Measurements from ENCODE around the gene SLC20A1. TPM values are rescaled to one million over a fixed set of nuclear protein-coding genes. Genes with fewer than 3 reads are reported as not detected.
"Not testable (repeated sequence)": the region's sequence is repeated elsewhere in the genome, so short reads cannot be mapped to it uniquely, and the experiment has no call there.

The SLC20A1 gene
- total RNA-seq, 2 experiments from 2014 or later: 165 to 167 TPM

DNA sequence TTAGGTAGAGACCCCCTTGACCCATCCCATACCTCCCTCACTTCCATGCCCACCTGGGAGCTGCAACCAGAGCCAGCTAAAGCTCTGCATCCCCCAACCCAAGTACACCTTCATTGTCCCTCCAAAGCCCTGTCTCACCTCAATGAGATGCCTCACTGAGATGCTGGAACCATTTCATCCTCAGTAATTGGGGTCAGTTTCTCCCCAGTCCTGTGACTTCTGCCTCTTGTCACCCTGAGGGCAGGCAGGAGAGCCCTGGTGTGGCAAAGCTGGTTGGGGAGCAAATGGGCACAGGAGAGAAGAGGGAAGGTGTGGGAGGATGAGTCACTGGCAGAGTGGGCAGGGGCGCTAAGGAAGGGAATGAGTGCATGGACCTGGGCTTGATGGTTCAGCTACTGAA, 47.2 kb downstream of the SLC20A1 start:
- Mint-ChIP-seq H3K4me1 (peaks cover 34% of the 10 kb centered on the region), H3K4me3 (peak overlapping the region; percentile 2), H3K27ac (peak overlapping the region; percentile 88), H3K27me3 (no peaks in the 10 kb centered on the region), H3K36me3 (ENCODE audit: low read depth) (no peaks in the 10 kb centered on the region), H3K9me3 (no peaks in the 10 kb centered on the region)
- DNase-seq: no peak
- ChIA-PET CTCF (interaction anchor here (0.9 to 3.4 kb wide), 14 partner anchors 9 to 93 kb away, joined by 3 to 27 read pairs (median 6); no protein-coding TSS in a partner anchor), POLR2A (interaction anchor here (1.0 kb wide), 1 partner anchor 13 kb away, joined by 4 read pairs; no protein-coding TSS in a partner anchor)

DNA sequence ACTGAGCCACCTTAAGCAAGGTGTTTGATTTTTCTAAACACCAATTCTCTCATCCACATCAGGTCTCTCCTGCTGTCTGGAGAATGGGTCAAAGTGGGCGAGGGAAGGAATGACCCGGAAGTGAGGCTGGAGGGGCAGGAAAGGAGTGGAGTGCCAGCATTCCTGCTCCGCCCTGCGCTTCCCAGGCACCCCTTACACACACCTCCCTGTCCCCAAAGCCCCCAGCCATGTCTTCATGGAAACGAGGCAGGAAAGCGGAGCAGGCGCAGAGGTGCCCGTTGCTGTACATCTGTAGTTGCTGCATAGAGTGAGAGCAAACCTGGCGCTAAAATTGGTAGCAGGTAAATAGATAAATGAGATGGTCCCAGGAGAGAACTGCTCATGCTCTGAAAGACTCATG, 47.9 kb downstream of the SLC20A1 start:
- Mint-ChIP-seq H3K27me3 (peaks cover under 1% of the 10 kb centered on the region), H3K4me3 (no peak overlapping the region), H3K4me1 (peaks cover 34% of the 10 kb centered on the region), H3K27ac (peak overlapping the region; percentile 65), H3K9me3 (no peaks in the 10 kb centered on the region), H3K36me3 (ENCODE audit: low read depth) (no peaks in the 10 kb centered on the region)
- CTCF ChIA-PET: interaction anchor here (1.1 to 3.4 kb wide), 6 partner anchors 8 to 93 kb away, joined by 3 to 27 read pairs (median 8); no protein-coding TSS in a partner anchor
- DNase-seq: no peak
- POLR2A ChIA-PET: interaction anchor here (0.7 kb wide), 1 partner anchor 11 kb away, joined by 4 read pairs; no protein-coding TSS in a partner anchor

DNA sequence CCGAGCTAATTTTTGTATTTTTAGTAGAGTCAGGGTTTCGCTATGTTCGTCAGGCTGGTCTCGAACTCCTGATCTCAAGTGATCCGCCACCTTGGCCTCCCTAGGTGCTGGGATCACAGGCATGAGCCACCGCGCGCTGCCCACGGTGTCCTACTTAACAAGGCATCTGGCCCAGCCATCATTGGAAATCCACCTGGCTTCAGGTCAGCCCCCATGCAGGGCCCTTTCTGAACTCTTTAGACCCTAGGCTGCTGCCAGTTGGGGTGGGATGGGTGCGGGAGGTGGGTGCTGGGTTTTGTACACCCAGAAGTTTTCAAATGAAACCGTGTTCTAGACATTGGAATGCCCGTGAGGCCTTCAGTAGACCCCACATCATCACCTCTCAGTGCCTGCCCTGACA, 48.4 kb downstream of the SLC20A1 start:
- no peak for DNase-seq
- Mint-ChIP-seq H3K4me1 (peaks cover 34% of the 10 kb centered on the region), H3K27ac (no peak overlapping the region), H3K4me3 (no peak overlapping the region), H3K9me3 (no peaks in the 10 kb centered on the region), H3K27me3 (peaks cover 7% of the 10 kb centered on the region), H3K36me3 (ENCODE audit: low read depth) (no peaks in the 10 kb centered on the region)
- POLR2A ChIA-PET: interaction anchor here (0.7 kb wide), 1 partner anchor 10 kb away, joined by 4 read pairs; no protein-coding TSS in a partner anchor
- CTCF ChIA-PET: no interaction called here

DNA sequence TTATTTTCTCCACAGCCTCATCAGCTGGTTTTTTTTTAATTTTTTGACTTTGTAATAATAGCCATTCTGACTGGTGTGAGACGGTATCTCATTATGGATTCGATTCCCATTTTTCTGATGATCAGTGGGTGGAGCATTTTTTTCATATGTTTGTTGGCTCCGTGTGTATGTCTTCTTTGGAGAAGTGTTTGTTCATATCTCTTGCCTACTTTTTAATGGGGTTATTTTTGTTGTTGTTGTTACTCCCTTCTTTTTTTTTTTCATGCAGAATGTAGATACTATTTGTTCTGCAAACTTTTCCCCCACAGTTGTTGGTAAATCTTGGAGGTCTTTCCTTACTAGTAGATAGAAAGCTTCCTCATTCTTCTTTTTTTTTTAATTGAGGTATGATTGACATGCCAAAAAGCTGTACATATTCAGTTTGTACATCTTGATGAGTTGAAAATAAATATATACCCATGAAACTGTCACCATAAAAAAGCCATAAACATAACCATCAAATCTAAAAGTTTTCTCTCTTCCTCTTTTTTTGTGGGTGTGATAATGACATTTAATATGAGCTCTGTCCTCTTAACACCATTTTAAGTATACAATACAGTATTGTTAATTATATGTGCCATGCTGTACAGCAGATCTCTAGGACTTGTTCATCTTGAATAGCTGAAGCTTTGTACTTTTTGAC, 53.2 kb downstream of the SLC20A1 start:
- ChIA-PET POLR2A (no interaction called here), CTCF (interaction anchor here (0.6 to 1.9 kb wide), 6 partner anchors 8 to 886 kb away, joined by 3 to 5 read pairs (median 4); no protein-coding TSS in a partner anchor)
- Mint-ChIP-seq H3K36me3 (ENCODE audit: low read depth) (no peaks in the 10 kb centered on the region), H3K4me3 (no peak overlapping the region), H3K27me3 (peaks cover 25% of the 10 kb centered on the region), H3K9me3 (no peaks in the 10 kb centered on the region), H3K27ac (no peak overlapping the region), H3K4me1 (peaks cover 17% of the 10 kb centered on the region)
- DNase-seq: no peak

DNA sequence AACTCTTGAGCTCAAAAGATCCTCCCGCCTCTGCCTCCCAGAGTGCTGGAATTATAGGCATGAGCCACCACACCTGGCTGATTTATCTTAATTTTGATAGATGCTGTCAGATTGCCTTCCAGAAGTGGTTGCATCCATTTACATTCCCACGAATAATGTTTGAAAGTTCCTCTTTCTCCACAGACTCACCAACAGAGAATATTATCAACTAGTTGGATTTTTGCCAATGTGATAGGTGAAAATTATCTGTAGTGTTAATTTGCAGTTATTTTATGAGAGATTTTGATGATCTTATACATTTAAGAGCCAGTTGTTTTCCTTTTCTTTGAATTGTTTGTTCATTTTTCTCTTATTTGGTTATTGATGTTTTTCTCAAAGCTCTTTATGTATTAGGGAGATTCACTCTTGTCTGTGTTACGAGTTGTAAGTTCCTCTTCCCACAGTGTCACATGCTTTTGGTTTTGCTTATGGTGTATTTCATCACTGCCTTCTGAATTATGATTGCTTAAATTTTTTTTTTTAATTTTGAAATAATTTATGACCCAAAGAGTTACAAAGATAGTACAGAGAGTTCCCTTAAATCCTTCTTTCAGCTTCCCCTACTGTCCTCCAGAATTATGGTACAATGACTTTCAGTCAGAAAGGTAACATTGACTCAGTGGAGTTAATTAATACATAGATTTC, 54.4 kb downstream of the SLC20A1 start:
- Mint-ChIP-seq H3K27ac (no peak overlapping the region), H3K4me3 (no peak overlapping the region), H3K27me3 (peaks cover 25% of the 10 kb centered on the region), H3K9me3 (no peaks in the 10 kb centered on the region), H3K4me1 (peaks cover 19% of the 10 kb centered on the region), H3K36me3 (ENCODE audit: low read depth) (no peaks in the 10 kb centered on the region)
- POLR2A ChIA-PET: no interaction called here
- CTCF ChIA-PET: interaction anchor here (0.7 to 1.9 kb wide), 6 partner anchors 9 to 496 kb away, joined by 3 to 8 read pairs (median 4); no protein-coding TSS in a partner anchor
- no peak for DNase-seq

DNA sequence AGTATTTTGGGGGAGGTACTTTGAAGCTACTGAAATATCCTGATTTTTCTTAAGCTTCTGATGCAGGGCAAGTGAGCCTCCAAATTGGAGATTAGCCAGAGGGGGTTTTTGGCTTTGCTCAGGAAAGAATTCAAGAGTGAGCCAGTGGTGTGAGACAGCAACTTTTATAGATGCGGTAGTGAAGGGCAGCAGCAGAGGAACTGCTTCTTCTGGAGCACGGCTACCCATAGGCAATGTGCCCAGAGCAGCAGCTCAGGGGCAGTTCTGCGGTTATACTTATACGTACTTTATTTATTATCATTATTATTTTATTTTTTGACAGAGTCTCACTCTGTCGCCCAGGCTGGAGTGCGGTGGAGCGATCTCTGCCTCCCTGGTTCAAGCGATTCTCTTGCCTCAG, 55.3 kb downstream of the SLC20A1 start:
- Mint-ChIP-seq H3K27me3 (peaks cover 25% of the 10 kb centered on the region), H3K27ac (no peak overlapping the region), H3K4me3 (no peak overlapping the region), H3K9me3 (no peaks in the 10 kb centered on the region), H3K36me3 (ENCODE audit: low read depth) (no peaks in the 10 kb centered on the region), H3K4me1 (peaks cover 28% of the 10 kb centered on the region)
- DNase-seq: no peak
- ChIA-PET POLR2A (no interaction called here), CTCF (interaction anchor here (1.2 to 1.7 kb wide), 3 partner anchors 8 to 17 kb away, joined by 3 to 8 read pairs (median 4); no protein-coding TSS in a partner anchor)

DNA sequence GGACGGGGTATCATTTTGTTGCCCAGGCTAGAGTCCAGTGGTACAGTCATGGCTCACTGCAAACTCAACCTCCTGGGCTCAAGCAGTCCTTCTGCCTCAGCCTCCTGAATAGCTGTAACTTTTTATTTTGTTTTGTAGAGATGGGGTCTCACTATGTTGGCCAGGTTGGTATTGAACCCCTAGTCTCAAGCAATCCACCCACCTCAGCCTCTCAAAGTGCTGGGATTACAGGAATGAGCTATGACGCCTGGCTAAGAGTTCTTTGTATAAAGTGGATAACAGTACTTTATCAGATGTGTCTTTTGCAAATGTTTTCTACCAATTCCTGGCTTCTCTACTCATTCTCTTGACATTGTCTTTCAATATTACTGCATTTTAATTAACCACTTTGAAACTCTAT, 57.9 kb downstream of the SLC20A1 start:
- ChIA-PET CTCF (interaction anchor here (0.6 to 5.1 kb wide), 4 partner anchors 12 to 77 kb away, joined by 3 to 27 read pairs (median 3); no protein-coding TSS in a partner anchor), POLR2A (no interaction called here)
- H3K4me1 Mint-ChIP-seq: peaks cover 54% of the 10 kb centered on the region
- H3K27me3 Mint-ChIP-seq: peaks cover 24% of the 10 kb centered on the region
- H3K27ac Mint-ChIP-seq: no peak overlapping the region
- DNase-seq: no peak
- H3K9me3 Mint-ChIP-seq: no peaks in the 10 kb centered on the region
- no peaks in the 10 kb centered on the region for H3K36me3 Mint-ChIP-seq (ENCODE audit: low read depth)
- H3K4me3 Mint-ChIP-seq: no peak overlapping the region

DNA sequence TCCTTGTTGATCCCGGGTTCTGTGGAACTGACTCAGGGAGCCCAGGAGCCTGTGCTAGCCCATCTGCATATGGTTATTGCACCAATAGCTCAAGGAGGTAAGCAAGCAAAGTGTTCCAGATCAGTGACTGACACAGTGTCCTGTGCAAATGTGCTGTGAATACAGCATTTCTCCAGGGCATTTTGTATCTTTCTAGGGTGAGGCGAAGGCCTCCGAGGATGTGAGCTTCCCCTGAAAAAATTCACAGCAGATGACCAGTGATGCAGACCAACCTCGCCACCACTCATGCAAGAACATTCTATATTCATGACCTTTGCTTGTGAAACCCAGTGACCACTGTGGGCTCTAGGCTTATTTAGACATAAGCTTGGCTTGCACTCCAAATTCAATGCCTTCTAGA, 59.8 kb downstream of the SLC20A1 start:
- Mint-ChIP-seq H3K27ac (no peak overlapping the region), H3K4me1 (peaks cover 53% of the 10 kb centered on the region)
- POLR2A ChIA-PET: interaction anchor here (1.5 kb wide), 1 partner anchor 13 kb away, joined by 4 read pairs; no protein-coding TSS in a partner anchor

DNA sequence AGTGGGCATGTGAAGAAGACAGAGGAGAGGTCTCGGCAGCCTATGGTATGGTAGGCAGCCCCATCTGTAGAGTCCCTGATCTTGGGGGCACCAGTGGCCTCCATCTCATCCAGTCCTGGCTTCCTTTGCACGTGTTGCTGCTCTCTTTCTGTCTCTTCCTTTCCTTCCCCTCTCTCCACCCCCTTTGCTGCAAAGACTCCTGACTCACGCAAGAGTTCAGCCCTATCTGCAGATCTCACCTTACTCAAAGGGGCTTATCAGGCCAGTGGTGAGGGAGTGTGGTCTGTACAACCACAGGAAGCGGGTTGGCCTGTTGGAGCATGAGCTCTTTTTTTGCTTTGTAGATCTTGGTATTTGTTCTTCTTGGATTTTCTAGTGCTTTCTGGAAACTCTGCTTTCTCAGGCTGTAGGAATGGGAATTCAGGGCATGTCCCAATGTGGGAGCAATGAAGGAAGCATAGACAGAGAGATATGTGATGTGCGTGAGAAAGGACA, 60.5 kb downstream of the SLC20A1 start:
- Mint-ChIP-seq H3K36me3 (ENCODE audit: low read depth) (no peaks in the 10 kb centered on the region), H3K27ac (peak overlapping the region; percentile 38), H3K4me3 (peak overlapping the region; percentile 17), H3K27me3 (peaks cover 11% of the 10 kb centered on the region), H3K9me3 (no peaks in the 10 kb centered on the region), H3K4me1 (peaks cover 52% of the 10 kb centered on the region)
- peak; percentile 88 for DNase-seq
- POLR2A ChIA-PET: interaction anchor here (1.5 kb wide), 1 partner anchor 14 kb away, joined by 4 read pairs; no protein-coding TSS in a partner anchor
- CTCF ChIA-PET: interaction anchor here (0.6 to 5.1 kb wide), 12 partner anchors 14 to 209 kb away, joined by 3 to 29 read pairs (median 4); partner anchors contain the start of gene SLC20A1

More for the DNA sequence above, 59.8 kb downstream of the SLC20A1 start:
- Mint-ChIP-seq H3K36me3 (ENCODE audit: low read depth) (no peaks in the 10 kb centered on the region), H3K27me3 (peaks cover 7% of the 10 kb centered on the region), H3K4me3 (no peak overlapping the region), H3K9me3 (no peaks in the 10 kb centered on the region)
- CTCF ChIA-PET: interaction anchor here (0.7 to 5.1 kb wide), 9 partner anchors 14 to 209 kb away, joined by 3 to 29 read pairs (median 4); no protein-coding TSS in a partner anchor
- no peak for DNase-seq

DNA sequence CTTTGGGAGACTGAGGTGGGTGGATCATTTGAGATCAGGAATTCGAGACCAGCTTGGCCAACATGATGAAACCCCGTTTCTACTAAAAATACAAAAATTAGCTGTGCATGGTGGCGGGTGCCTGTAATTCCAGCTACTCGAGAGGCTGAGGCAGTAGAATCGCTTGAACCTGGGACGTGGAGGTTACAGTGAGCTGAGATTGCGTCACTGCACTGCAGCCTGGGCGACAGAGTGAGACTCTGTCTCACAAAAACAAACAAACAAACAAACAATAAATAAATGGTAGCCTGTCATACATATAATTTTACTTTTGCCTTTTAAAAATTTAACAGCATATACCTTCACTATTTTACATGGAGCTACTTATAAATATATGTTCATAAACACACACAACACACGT, 61.2 kb downstream of the SLC20A1 start:
- Mint-ChIP-seq H3K27me3 (peaks cover 12% of the 10 kb centered on the region), H3K4me1 (peaks cover 50% of the 10 kb centered on the region)
- not testable (repeated sequence) for H3K9me3 Mint-ChIP-seq; DNase-seq; H3K4me3 Mint-ChIP-seq; H3K27ac Mint-ChIP-seq; H3K36me3 Mint-ChIP-seq (ENCODE audit: low read depth)
- ChIA-PET POLR2A (interaction anchor here (1.5 kb wide), 1 partner anchor 14 kb away, joined by 4 read pairs; no protein-coding TSS in a partner anchor), CTCF (interaction anchor here (0.6 to 5.1 kb wide), 14 partner anchors 15 to 81 kb away, joined by 3 to 29 read pairs (median 4); partner anchors contain the start of gene SLC20A1)

DNA sequence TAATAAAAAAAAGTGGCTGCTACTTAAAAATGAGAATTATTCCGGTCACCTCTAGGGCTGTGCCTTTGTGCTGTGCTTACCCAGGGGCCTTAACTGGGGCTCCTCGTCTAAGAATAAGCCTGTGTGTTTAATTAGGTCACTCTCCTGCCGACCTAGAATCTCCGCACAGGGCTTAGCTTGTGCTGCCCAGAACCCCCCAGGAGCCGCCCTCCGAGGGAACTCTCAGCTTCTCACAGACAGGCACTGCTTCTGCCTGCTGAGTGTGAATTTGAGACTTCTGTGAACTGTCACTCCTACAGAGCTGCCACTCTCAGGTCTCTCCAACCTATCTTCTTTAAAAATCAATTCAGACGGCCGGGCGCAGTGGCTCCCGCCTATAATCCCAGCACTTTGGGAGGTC, 63.2 kb downstream of the SLC20A1 start:
- DNase-seq: no peak
- H3K27ac Mint-ChIP-seq: no peak overlapping the region
- peaks cover 11% of the 10 kb centered on the region for H3K27me3 Mint-ChIP-seq
- H3K9me3 Mint-ChIP-seq: no peaks in the 10 kb centered on the region
- H3K4me3 Mint-ChIP-seq: no peak overlapping the region
- ChIA-PET CTCF (interaction anchor here (0.6 to 1.8 kb wide), 6 partner anchors 16 to 82 kb away, joined by 3 to 8 read pairs (median 4); no protein-coding TSS in a partner anchor), POLR2A (interaction anchor here (0.5 kb wide), 1 partner anchor 60 kb away, joined by 3 read pairs; no protein-coding TSS in a partner anchor)
- no peaks in the 10 kb centered on the region for H3K36me3 Mint-ChIP-seq (ENCODE audit: low read depth)
- peaks cover 53% of the 10 kb centered on the region for H3K4me1 Mint-ChIP-seq

DNA sequence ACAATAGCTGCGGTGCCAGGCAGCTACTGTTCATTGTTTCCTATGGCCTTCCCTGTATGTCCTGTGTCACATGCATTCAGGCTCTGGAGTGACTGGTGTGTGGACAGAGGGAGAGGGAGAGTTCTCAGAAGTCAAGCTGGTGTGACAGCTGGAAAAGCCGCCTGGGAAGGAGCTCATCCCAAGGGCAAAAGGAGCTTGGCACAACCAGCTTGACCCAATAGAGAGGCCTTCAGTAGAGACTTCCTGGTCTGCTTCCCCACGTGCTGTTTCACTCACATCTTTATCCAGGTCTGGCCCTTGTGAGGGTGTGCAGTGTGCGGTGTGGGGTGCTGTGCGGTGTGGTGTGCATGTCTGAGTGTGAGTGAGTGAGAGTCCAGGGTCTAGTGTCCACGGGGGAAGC, 64.0 kb downstream of the SLC20A1 start:
- Mint-ChIP-seq H3K36me3 (ENCODE audit: low read depth) (no peaks in the 10 kb centered on the region), H3K27ac (no peak overlapping the region), H3K27me3 (peaks cover 11% of the 10 kb centered on the region), H3K9me3 (no peaks in the 10 kb centered on the region), H3K4me3 (no peak overlapping the region), H3K4me1 (peaks cover 53% of the 10 kb centered on the region)
- POLR2A ChIA-PET: interaction anchor here (0.5 kb wide), 1 partner anchor 59 kb away, joined by 3 read pairs; no protein-coding TSS in a partner anchor
- CTCF ChIA-PET: interaction anchor here (0.6 to 1.8 kb wide), 7 partner anchors 17 to 455 kb away, joined by 3 to 8 read pairs (median 3); no protein-coding TSS in a partner anchor
- no peak for DNase-seq

All from activated CD4-positive, alpha-beta T cell treated with anti-CD3 and anti-CD28 coated beads, Interleukin-2, amount 10 ng/mL, durations not matched to agents 7 days and 5 days (primary cell).